GM19238 (cell line): Measurements from ENCODE around the gene NISCH.

Experiments used
- DNase-seq: peaks from one replicate; pipeline ENCODE4 v3.0.0; 2011; ENCODE audit warnings: low spot score; ENCODE audit not compliant: insufficient read length

NISCH gene

DNA sequence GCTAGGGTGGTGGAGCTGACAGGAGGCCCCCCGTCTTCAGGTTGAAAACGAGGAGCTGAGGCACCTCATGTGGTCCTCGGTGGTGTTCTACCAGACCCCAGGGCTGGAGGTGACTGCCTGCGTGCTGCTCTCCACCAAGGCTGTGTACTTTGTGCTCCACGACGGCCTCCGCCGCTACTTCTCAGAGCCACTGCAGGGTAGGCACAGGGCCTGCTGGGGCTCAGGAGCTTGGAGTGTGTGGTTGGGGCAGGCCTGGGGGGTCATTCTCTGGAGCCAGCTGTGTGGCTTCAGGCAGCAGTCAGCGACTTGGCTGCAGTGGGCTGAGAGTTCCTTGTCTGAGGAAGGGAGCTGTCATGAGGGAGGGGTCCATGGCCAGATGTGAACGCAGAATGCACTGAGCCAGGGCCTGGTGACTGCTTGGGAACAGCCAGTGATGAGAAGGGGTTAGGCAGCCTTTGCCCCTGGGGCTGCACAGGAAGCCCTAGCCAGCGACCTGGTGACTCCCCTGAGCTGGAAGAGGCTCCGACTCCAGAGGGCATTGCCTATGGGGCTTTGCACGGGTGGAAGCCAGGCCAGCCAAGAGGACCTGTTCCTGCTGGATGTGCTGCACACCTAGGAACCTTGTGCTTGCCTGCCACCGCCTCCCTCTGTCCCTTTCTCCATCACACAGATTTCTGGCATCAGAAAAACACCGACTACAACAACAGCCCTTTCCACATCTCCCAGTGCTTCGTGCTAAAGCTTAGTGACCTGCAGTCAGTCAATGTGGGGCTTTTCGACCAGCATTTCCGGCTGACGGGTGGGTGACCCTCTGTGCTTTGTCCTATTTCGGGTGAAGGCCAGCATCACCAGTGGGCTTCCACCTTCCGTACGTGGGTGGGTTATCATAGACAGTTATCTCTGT is 34.9 kb downstream of the NISCH start:
- DNase-seq: no peak

DNA sequence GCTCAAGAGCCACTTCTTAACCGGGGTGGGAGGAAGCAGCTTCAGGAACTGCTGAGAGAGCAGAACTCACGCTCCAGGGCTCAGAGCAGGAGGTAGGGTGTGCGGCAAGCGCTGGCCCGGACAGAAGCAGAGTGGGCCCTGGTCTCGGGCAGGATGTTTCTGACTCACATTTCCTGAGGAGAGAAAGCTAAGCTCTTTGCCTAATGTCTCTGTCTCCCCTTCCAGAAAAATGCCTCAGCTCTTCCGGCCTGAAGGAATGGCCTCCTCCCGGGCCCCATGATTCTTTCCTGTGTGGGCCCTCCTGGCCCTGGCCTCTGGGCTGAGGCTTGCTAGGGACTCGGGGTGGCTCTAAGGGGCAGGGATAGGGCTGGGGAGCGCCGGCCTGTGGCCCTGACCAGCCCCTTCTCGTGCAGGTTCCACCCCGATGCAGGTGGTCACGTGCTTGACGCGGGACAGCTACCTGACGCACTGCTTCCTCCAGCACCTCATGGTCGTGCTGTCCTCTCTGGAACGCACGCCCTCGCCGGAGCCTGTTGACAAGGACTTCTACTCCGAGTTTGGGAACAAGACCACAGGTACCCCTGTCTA is 35.6 kb downstream of the NISCH start:
- no peak for DNase-seq

DNA sequence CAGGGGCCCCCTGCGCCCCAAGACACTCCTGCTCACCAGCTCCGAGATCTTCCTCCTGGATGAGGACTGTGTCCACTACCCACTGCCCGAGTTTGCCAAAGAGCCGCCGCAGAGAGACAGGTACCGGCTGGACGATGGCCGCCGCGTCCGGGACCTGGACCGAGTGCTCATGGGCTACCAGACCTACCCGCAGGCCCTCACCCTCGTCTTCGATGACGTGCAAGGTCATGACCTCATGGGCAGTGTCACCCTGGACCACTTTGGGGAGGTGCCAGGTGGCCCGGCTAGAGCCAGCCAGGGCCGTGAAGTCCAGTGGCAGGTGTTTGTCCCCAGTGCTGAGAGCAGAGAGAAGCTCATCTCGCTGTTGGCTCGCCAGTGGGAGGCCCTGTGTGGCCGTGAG is 36.7 kb downstream of the NISCH start:
- DNase-seq: no peak

DNA sequence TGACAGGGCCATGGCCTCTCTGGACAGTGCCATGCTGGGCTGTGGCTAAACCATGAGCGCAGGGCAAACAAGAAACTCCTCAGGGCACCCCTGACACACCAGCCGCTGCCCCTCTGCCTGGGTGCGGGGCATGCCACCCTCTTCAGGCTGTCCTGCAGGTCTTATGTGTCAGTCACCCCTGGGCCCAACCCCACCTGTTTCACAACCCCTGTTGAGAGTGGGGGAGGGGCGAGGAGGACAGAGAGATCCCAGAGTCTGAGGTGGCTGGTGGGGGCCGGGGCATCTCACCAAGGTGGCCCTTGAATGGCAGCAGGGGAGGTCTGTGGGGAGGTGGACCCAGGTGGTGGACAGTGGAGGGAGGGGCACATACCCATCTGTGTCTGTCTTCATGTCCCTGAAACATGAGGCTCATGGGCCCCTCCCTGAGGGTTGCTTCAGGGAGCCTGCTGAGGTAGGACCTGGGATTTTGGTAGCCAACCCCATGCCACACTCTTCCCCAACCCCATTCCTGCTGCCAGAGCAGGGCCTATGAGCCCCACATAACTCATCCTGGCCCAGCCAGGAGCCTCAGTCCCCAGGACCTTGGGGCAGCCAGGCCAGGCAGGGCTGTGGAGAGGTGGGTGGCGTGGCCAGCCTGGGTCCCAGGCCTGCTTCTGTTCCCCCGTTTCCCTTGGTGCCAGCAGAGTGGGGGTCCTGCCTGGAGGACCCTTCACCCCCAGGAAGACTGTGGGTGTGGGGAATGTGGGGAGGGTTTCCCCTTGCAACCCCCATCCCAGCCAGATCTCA is 38.0 kb downstream of the NISCH start:
- no peak for DNase-seq

DNA sequence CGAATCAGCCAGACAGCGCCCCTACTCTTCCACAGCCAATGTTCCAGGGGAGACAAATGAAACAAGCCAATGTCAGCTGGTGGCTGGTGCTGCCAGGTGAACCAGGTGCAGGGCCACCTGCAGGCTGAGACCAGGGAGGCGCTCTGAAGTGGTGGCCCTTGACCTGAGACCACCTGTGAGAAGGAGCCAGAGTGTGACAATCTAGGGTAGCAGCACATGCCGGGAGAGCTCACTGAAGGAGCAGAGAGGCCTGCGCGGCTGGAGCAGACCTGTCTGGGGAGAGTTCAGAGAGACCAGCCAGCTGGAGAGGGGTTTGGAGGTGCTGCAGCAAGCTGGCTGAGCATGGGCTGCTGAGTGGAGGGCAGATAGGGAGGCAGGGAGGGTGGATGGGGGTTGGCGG is 39.0 kb downstream of the NISCH start:
- no peak for DNase-seq

DNA sequence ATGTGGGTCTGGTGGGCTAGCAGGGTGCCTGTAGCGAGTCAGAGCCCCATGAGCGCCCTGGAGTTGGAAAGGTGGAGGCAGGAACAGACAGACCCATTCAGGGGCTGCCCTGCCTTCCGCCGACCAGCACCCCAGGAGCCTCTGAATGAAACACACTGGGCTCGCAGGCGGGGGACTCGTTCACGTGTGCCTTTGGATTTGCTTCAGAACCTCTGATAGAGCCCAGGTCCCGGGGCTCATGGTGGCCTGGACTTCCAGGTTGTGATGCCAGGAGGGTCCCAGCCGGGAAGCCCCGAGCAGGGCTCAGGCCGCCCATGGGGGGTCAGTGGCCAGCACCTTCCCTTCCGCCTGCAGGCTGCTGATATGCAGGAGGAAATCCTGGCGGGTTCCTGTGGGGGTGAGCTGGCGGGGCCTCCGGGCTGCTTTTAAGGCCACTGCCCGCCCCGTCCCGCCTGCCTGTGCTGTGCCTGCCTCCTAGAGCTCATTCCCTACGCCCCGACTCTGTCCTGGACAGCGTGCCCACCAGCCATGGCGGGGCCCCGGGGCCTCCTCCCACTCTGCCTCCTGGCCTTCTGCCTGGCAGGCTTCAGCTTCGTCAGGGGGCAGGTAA is 39.6 kb downstream of the NISCH start, which contains the start of gene STAB1:
TSS of gene STAB1 (plus strand) at position 453 of the 610 bp plus-strand sequence. CDS start at position 529, 76 bp downstream.
- no peak for DNase-seq

DNA sequence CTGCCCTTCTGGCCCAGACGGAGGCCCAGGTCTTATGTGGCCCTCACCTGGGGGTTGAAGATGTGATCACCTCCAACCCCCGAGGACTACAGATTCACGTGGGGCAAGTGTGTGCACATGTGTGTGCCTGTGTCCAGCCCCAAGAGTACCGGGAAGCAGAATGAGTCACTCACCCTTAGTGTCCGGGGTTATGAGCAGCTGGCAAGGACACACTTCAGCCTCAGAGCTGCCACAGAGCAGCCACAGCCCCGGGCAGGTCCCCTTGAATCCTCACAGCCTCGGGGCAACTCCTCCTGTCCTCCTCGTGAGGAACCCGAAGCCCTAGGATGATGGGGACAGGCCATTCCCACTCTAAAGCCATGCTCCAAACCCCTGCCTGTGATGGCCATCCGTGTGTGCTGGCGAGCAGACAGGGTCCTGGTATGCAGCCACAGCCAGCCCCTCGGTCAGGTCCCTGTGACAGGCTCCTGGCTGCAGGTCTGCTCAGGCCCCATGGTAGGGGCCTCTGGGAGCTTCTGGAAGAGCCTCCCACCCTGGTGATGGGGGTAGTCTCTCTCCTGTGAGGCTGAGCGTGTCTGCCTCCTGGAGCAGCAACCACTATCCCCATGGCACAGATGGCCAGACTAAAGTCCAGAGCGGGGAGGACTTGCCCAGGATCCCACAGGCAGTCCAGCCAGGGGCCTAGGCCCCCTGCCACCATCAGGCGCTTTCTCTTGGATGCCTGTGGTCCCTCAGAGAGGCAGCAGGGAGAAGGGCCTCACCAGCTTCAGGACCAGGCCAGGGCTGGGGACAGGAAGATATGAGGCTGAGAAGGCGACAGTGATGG is 40.6 kb downstream of the NISCH start:
- no peak for DNase-seq

DNA sequence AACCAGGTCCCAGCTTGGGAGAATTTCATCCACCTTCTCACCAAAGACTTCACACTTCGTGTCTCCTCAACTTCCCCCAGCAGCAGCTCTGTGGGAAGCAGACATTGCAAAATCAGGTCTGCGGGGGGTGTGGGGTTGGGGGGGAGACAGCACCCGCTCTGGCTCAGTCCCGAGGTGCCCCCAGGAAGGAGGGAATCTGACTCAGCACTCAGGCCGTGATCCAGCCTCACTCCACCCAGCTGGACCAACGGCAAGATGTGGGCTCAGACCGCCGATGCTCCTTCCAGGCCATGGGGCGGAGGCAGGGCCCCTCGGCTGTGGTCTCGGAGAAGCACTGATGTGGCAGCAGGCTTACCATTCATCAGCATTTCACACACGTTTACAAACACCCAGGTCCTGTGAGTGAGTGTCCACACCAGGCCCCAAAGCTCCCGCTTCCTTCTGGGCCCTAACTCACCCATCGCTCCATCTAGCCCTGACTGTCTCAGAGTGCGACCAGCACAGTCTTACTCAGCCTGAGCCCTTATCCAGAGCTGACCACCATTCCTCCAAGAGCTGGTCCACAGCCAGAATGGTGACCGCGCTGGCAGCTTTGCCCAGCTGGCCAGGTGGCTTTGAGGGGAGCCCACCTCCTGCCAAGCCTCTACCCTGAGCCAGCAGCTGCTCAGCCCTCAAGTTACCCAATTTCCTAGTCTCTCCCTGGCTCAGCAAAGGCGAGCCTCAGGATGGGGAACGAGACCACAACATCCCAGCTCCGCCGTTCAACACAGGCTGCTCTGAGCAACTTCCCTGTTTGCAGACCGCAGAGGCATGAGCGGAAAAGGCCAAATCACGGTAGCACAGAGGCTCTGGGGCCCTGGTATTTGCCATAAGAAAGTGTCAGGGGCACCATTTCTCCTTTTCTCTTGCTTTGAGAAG is 43.0 kb downstream of the NISCH start:
- DNase-seq: no peak

DNA sequence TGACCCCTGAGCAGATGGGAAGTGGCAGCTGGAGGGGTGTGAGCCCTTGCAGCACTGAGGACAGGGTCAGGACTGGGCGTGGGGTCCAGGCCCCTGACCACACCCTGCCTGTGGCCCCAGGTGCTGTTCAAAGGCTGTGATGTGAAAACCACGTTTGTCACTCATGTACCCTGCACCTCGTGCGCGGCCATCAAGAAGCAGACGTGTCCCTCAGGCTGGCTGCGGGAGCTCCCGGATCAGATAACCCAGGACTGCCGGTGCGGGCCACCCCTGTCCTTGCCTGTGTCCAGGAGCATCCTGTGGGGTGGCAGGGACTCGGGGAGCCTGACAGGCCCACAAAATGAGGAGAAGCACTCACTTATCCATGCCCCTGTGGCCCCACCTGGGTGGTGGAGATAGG is 45.6 kb downstream of the NISCH start:
- no peak for DNase-seq

DNA sequence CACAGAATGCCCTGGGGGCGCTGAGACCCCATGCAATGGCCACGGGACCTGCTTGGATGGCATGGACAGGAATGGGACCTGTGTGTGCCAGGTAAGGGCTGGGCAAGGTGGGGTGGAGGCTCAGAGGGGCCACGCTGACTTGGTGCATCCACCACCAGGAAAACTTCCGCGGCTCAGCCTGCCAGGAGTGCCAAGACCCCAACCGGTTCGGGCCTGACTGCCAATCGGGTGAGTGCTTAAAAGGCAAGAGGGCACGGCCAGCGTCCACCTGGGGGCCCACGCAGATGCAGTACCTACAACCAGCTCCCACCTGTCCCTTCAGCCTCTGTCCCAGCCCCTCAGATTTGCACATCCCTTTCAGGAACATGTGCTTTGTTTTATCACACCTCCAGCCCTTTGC is 46.6 kb downstream of the NISCH start:
- no peak for DNase-seq

DNA sequence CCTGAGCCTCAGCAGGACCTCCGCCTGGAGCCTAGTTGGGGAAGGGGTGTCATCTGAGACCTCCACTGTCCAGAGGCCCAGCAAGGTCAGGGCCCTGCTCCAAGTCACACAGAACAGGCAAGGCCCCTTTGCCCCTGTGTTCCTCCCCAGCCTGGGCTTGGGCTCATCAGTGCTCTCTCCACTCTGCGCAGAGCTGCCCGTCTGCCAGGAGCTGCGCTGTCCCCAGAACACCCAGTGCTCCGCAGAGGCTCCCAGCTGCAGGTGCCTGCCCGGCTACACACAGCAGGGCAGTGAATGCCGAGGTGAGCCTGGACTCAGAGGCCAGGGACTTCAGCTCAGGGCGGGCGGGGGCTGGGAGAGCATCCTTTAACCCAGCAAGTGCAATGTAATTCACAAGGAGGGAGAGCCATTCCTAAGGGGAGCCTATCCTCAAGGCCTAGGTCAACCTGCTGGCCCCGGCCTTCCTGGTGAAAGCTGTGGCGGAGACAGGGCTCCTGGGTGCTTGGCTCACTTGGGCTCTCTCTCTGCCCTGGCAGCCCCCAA is 47.5 kb downstream of the NISCH start:
- DNase-seq: no peak

DNA sequence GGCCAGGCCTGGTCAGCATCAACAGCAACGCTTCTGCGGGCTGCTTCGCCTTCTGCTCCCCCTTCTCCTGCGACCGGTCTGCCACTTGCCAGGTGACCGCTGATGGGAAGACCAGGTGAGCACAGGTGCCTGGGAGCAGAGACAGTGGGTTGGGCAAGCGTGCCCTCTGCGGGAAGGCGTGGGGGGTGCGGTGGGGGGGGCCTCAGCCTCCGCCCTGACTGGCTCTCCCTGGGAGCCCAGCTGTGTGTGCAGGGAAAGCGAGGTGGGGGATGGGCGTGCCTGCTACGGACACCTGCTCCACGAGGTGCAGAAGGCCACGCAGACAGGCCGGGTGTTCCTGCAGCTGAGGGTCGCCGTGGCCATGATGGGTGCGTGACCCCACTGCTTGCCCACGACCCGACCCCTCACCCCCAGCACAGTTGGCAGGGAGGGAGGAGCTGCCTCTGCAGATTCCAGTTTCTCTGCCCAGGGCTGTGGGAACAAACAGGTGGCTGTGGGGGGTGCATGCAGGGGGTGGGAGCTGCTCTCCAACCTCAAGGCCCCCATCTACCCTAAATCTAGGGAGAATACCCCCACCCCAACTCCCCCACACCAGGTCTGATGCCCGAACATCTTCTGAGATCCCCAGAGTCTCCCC is 48.5 kb downstream of the NISCH start:
- no peak for DNase-seq

DNA sequence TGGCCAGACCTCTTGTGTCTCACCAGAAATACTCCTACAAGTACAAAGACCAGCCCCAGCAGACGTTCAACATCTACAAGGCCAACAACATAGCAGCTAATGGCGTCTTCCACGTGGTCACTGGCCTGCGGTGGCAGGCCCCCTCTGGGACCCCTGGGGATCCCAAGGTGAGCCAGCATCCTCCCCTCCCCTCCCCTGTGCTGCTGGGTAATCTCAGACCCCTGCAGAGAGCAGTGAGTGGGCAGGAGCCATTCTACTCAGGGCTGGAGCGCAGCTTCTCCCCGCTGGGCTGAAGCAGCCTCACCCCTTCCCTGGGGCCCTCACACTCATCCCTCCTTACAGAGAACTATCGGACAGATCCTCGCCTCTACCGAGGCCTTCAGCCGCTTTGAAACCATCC is 49.6 kb downstream of the NISCH start:
- DNase-seq: no peak

DNA sequence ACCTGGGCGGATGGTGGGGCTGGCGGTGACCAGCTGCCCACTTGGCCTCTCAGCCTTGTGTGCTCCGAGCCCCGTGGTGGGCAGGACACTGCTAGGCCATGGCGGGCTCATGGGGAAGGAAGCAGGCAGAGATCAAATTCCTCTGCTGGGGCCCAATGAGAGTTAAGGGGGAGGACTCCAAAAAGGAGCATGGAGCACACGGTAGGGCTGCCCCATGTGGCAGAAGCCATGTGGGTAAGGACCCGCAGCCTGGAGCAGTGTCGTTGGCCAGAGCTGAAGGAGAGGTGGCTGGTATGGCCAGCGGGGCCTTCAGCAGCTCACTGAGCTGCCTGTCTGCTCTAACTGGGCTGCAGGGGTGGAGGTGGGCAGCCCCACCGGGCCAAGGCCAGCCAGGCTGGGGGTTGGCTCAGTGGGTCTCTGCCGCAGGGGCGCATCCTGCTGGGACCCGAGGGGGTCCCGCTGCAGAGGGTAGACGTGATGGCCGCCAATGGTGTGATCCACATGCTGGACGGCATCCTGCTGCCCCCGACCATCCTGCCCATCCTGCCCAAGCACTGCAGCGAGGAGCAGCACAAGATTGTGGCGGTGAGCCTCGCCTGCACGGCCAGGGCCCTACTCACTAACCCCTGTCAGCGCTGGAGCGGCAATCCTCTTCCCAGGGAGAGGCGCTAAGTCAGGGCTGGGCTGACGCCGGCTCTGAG is 51.0 kb downstream of the NISCH start:
- no peak for DNase-seq

DNA sequence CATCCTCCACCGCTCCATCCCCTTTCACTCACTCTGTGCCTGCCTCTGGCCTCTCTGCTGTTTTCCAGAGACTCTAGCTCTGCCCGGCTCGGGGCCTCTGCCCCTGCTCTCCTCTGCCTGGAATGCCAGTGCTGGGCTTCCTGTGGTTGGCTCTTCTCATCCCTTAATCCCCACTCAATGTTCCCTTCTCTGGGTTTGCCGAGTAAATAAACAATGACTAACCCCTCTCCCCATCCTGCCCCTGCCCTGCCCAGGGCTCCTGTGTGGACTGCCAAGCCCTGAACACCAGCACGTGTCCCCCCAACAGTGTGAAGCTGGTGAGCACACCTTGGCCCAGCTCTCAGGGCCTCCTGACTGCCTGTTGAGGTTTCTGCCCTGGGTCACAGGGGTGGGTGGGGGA is 52.0 kb downstream of the NISCH start:
- DNase-seq: no peak

DNA sequence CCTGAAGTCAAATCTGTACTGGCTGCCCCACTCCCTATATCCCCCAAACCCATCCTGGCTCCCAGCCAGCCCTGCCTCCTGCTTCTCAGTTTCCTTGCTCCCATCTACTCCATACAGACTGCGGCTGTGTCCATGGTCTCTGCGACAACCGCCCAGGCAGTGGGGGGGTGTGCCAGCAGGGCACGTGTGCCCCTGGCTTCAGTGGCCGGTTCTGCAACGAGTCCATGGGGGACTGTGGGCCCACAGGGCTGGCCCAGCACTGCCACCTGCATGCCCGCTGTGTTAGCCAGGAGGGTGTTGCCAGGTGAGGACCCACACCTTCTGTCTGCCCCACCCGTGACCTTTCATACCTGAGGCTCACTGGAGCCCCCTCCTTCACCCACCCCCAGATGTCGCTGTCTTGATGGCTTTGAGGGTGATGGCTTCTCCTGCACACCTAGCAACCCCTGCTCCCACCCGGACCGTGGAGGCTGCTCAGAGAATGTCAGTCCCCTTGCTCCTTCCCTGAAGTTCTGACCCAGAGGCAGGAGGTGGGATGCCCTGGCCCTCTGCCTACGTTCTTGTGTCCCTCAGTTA is 54.4 kb downstream of the NISCH start:
- no peak for DNase-seq

DNA sequence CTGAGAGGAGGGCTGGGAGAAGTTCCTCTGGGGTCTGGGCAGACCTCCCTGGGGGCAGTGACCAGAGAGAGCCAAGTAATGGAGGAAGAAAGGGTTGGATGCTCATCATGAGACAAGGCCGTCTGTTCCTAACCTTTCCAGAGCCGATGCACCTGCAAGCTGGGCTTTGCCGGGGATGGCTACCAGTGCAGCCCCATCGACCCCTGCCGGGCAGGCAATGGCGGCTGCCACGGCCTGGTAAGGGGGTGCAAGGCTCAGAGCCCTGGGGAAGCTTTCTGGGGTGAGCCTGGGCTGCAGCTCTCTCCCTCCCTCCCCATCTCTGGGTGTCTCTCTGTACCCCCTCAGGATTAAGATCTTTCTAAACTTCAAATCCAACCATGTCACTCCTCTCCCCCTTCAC is 56.1 kb downstream of the NISCH start:
- DNase-seq: no peak

DNA sequence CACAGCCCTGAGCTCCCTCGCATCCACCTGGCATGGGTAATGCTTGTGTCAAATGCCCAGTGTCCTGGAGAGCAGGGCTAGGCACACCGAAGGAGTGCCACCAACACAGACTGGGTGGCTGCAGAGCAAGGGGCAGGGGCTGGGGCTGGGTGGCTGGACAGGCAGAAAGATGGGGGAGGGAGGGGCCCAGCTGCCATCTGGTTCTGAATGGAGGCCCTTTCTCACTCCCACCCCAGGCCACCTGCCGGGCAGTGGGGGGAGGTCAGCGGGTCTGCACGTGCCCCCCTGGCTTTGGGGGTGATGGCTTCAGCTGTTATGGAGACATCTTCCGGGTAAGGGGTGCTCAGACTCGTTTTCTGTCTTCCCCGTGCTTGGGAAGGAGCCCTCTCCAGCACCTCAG is 56.7 kb downstream of the NISCH start:
- DNase-seq: no peak
